Activated naive CD4-positive, alpha-beta T cell treated with anti-CD3 and anti-CD28 coated beads, Interleukin-2, amount 10 ng/mL, durations not matched to agents 7 days and 5 days (primary cell): Measurements from ENCODE around the gene SHROOM2.
"Not testable (repeated sequence)": the region's sequence is repeated elsewhere in the genome, so short reads cannot be mapped to it uniquely, and the experiment has no call there.

ENCODE experiments used
- CTCF ChIA-PET: fragments of 350-600 bp; sonication (Branson Sonifier 250); formaldehyde crosslinking; loops from one replicate; lab custom pipeline; 2021; ENCODE audit warnings: antibody characterized with exemption; lab: Charles Lee
- DNase-seq: peaks from one replicate; pipeline ENCODE4 v3.0.0-alpha.2; 2020
- H3K27ac Mint-ChIP-seq: one replicate; pipeline ENCODE4 v1.8.0; 2021; ENCODE audit warnings: mild to moderate bottlenecking, moderate library complexity, mixed read lengths
- H3K27me3 Mint-ChIP-seq: one replicate; pipeline ENCODE4 v1.8.0; 2021; ENCODE audit warnings: mild to moderate bottlenecking, mixed read lengths
- H3K36me3 Mint-ChIP-seq: one replicate; pipeline ENCODE4 v1.8.0; 2021; ENCODE audit warnings: mixed read lengths
- H3K4me1 Mint-ChIP-seq: one replicate; pipeline ENCODE4 v1.8.0; 2021; ENCODE audit warnings: mixed read lengths
- H3K4me3 Mint-ChIP-seq: one replicate; pipeline ENCODE4 v1.8.0; 2021; ENCODE audit warnings: mild to moderate bottlenecking, moderate library complexity, mixed read lengths
- H3K9me3 Mint-ChIP-seq: one replicate; pipeline ENCODE4 v1.8.0; 2021; ENCODE audit warnings: mixed read lengths

The SHROOM2 gene

GRCh38 chrX:9832811-9833210, 46.6 kb downstream of the SHROOM2 start:
- CTCF ChIA-PET = no interaction called here
- H3K36me3 Mint-ChIP-seq = no peaks in the 10 kb centered on the region
- DNase-seq = no peak
- H3K27ac Mint-ChIP-seq = no peak overlapping the region
- peaks cover 16% of the 10 kb centered on the region for H3K27me3 Mint-ChIP-seq
- H3K9me3 Mint-ChIP-seq = no peaks in the 10 kb centered on the region
- peaks cover 3% of the 10 kb centered on the region for H3K4me1 Mint-ChIP-seq
- H3K4me3 Mint-ChIP-seq = no peak overlapping the region

GRCh38 chrX:9835585-9836210, 49.5 kb downstream of the SHROOM2 start:
- Mint-ChIP-seq H3K9me3 (no peaks in the 10 kb centered on the region), H3K27me3 (peaks cover 21% of the 10 kb centered on the region), H3K4me1 (peaks cover 3% of the 10 kb centered on the region), H3K36me3 (no peaks in the 10 kb centered on the region), H3K27ac (no peak overlapping the region), H3K4me3 (no peak overlapping the region)
- CTCF ChIA-PET = no interaction called here
- no peak for DNase-seq

GRCh38 chrX:9842541-9842940, 56.3 kb downstream of the SHROOM2 start:
- no peak for DNase-seq
- Mint-ChIP-seq H3K4me3 (no peak overlapping the region), H3K36me3 (no peaks in the 10 kb centered on the region), H3K27me3 (peaks cover 23% of the 10 kb centered on the region), H3K9me3 (no peaks in the 10 kb centered on the region), H3K27ac (no peak overlapping the region), H3K4me1 (no peaks in the 10 kb centered on the region)
- CTCF ChIA-PET = no interaction called here

- no peak overlapping the region for H3K27ac Mint-ChIP-seq
- peaks cover 18% of the 10 kb centered on the region for H3K27me3 Mint-ChIP-seq
- no peak for DNase-seq
- H3K4me1 Mint-ChIP-seq = no peaks in the 10 kb centered on the region
- CTCF ChIA-PET = no interaction called here
- H3K9me3 Mint-ChIP-seq = no peaks in the 10 kb centered on the region
- no peaks in the 10 kb centered on the region for H3K36me3 Mint-ChIP-seq
- H3K4me3 Mint-ChIP-seq = no peak overlapping the region
Measured at GRCh38 chrX:9844936-9845577, 58.8 kb downstream of the SHROOM2 start.

- Mint-ChIP-seq H3K36me3 (no peaks in the 10 kb centered on the region), H3K4me3 (no peak overlapping the region), H3K4me1 (no peaks in the 10 kb centered on the region), H3K27ac (no peak overlapping the region), H3K27me3 (peaks cover 18% of the 10 kb centered on the region), H3K9me3 (no peaks in the 10 kb centered on the region)
- CTCF ChIA-PET = no interaction called here
- no peak for DNase-seq
Measured at GRCh38 chrX:9845578-9845952, 59.3 kb downstream of the SHROOM2 start.

GRCh38 chrX:9846631-9847030, 60.4 kb downstream of the SHROOM2 start:
- DNase-seq = no peak
- H3K27ac Mint-ChIP-seq = no peak overlapping the region
- CTCF ChIA-PET = no interaction called here
- no peak overlapping the region for H3K4me3 Mint-ChIP-seq
- peaks cover 16% of the 10 kb centered on the region for H3K27me3 Mint-ChIP-seq
- no peaks in the 10 kb centered on the region for H3K36me3 Mint-ChIP-seq
- H3K4me1 Mint-ChIP-seq = no peaks in the 10 kb centered on the region
- no peaks in the 10 kb centered on the region for H3K9me3 Mint-ChIP-seq

GRCh38 chrX:9847071-9847470, 60.8 kb downstream of the SHROOM2 start:
- Mint-ChIP-seq H3K27ac (no peak overlapping the region), H3K27me3 (peaks cover 14% of the 10 kb centered on the region), H3K36me3 (no peaks in the 10 kb centered on the region), H3K9me3 (no peaks in the 10 kb centered on the region), H3K4me3 (no peak overlapping the region), H3K4me1 (no peaks in the 10 kb centered on the region)
- CTCF ChIA-PET = no interaction called here
- DNase-seq = no peak

- Mint-ChIP-seq H3K4me3 (no peak overlapping the region), H3K4me1 (no peaks in the 10 kb centered on the region), H3K9me3 (no peaks in the 10 kb centered on the region), H3K36me3 (no peaks in the 10 kb centered on the region), H3K27ac (no peak overlapping the region), H3K27me3 (no peaks in the 10 kb centered on the region)
- no peak for DNase-seq
- CTCF ChIA-PET = no interaction called here
Measured at GRCh38 chrX:9848718-9849479, 62.7 kb downstream of the SHROOM2 start.

- CTCF ChIA-PET = no interaction called here
- no peaks in the 10 kb centered on the region for H3K36me3 Mint-ChIP-seq
- DNase-seq = no peak
- H3K27me3 Mint-ChIP-seq = peaks cover 6% of the 10 kb centered on the region
- no peaks in the 10 kb centered on the region for H3K9me3 Mint-ChIP-seq
- no peak overlapping the region for H3K27ac Mint-ChIP-seq
- no peak overlapping the region for H3K4me3 Mint-ChIP-seq
- no peaks in the 10 kb centered on the region for H3K4me1 Mint-ChIP-seq
Measured at GRCh38 chrX:9851890-9852289, 65.7 kb downstream of the SHROOM2 start.

- Mint-ChIP-seq H3K9me3 (no peaks in the 10 kb centered on the region), H3K27me3 (peaks cover 6% of the 10 kb centered on the region), H3K27ac (no peak overlapping the region), H3K36me3 (no peaks in the 10 kb centered on the region), H3K4me1 (no peaks in the 10 kb centered on the region), H3K4me3 (no peak overlapping the region)
- CTCF ChIA-PET = no interaction called here
- no peak for DNase-seq
Measured at GRCh38 chrX:9853307-9853706, 67.1 kb downstream of the SHROOM2 start.

- Mint-ChIP-seq H3K4me3 (no peak overlapping the region), H3K9me3 (no peaks in the 10 kb centered on the region), H3K27me3 (peaks cover 15% of the 10 kb centered on the region), H3K36me3 (no peaks in the 10 kb centered on the region), H3K27ac (no peak overlapping the region), H3K4me1 (no peaks in the 10 kb centered on the region)
- DNase-seq = no peak
- CTCF ChIA-PET = no interaction called here
Measured at GRCh38 chrX:9855561-9856283, 69.5 kb downstream of the SHROOM2 start.

- no peaks in the 10 kb centered on the region for H3K4me1 Mint-ChIP-seq
- CTCF ChIA-PET = no interaction called here
- H3K27me3 Mint-ChIP-seq = peaks cover 15% of the 10 kb centered on the region
- no peaks in the 10 kb centered on the region for H3K9me3 Mint-ChIP-seq
- DNase-seq = no peak
- no peak overlapping the region for H3K27ac Mint-ChIP-seq
- no peak overlapping the region for H3K4me3 Mint-ChIP-seq
- no peaks in the 10 kb centered on the region for H3K36me3 Mint-ChIP-seq
Measured at GRCh38 chrX:9856588-9856987, 70.4 kb downstream of the SHROOM2 start.

GRCh38 chrX:9857575-9858474, 71.6 kb downstream of the SHROOM2 start:
- H3K9me3 Mint-ChIP-seq = no peaks in the 10 kb centered on the region
- no peak for DNase-seq
- no peak overlapping the region for H3K4me3 Mint-ChIP-seq
- no peaks in the 10 kb centered on the region for H3K36me3 Mint-ChIP-seq
- CTCF ChIA-PET = no interaction called here
- H3K27me3 Mint-ChIP-seq = peaks cover 15% of the 10 kb centered on the region
- H3K27ac Mint-ChIP-seq = no peak overlapping the region
- H3K4me1 Mint-ChIP-seq = no peaks in the 10 kb centered on the region

- DNase-seq, H3K27ac Mint-ChIP-seq, H3K36me3 Mint-ChIP-seq, H3K4me3 Mint-ChIP-seq, H3K4me1 Mint-ChIP-seq, H3K9me3 Mint-ChIP-seq: not testable (repeated sequence)
- CTCF ChIA-PET = interaction anchor here (0.9 kb wide), 1 partner anchor 14 kb away, joined by 3 read pairs; no protein-coding TSS in a partner anchor
- H3K27me3 Mint-ChIP-seq = peaks cover 15% of the 10 kb centered on the region
Measured at GRCh38 chrX:9858684-9859083, 72.5 kb downstream of the SHROOM2 start.
